Measurements from ENCODE around the gene NEK1. TPM values are rescaled to one million over a fixed set of nuclear protein-coding genes. Genes with fewer than 3 reads are reported as not detected.

Gene NEK1
- total and polyA plus RNA-seq, 7 donors = 3.9 to 19.1 (median 16.1) TPM

DNA sequence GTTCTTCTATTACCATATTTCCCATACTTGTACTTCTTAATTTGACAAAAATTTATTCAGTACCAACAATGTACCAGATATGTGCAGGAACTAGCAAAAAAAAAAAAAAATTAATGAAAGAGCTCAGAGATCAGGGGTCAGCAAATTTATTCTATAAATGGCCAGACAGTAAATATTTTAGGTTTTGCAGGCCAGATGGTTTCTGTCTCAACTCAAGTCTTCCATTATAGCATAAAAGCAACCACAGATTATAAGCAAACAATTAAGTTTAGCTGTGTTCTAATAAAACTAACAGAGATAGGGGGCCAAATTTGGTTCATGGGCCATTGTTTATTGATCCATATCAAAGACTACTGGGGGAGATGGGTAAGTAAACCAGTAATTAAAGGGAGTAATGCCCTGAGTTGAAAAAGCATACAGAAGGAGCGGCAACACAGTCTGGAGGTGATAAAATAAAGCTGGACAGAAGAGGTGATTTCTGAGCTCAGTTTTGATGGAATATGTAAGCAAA lies 19.3 kb downstream of the NEK1 start:
- no peak for DNase-seq
- no peaks in the 10 kb centered on the region for H3K27me3 ChIP-seq
- H3K4me1 ChIP-seq = no peaks in the 10 kb centered on the region
- H3K36me3 ChIP-seq = peaks cover 0 to 39% (median 5%) of the 10 kb centered on the region in 4 donors
- no peaks in the 10 kb centered on the region for H3K9me3 ChIP-seq
- no peak overlapping the region for H3K27ac ChIP-seq
- WGBS, 2 donors = 94 to 97% methylated on average over 1 of the region's 1 CpG
- no peak for TF ChIP-seq EP300 (IDR thresholded peaks at IDR 0.05)
- TF ChIP-seq POLR2AphosphoS5 (IDR thresholded peaks at IDR 0.05) = no peak
- TF ChIP-seq, protein P1, sequence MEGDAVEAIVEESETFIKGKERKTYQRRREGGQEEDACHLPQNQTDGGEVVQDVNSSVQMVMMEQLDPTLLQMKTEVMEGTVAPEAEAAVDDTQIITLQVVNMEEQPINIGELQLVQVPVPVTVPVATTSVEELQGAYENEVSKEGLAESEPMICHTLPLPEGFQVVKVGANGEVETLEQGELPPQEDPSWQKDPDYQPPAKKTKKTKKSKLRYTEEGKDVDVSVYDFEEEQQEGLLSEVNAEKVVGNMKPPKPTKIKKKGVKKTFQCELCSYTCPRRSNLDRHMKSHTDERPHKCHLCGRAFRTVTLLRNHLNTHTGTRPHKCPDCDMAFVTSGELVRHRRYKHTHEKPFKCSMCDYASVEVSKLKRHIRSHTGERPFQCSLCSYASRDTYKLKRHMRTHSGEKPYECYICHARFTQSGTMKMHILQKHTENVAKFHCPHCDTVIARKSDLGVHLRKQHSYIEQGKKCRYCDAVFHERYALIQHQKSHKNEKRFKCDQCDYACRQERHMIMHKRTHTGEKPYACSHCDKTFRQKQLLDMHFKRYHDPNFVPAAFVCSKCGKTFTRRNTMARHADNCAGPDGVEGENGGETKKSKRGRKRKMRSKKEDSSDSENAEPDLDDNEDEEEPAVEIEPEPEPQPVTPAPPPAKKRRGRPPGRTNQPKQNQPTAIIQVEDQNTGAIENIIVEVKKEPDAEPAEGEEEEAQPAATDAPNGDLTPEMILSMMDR (IDR thresholded peaks at IDR 0.05) = no peak
- TF ChIP-seq POLR2A (IDR thresholded peaks at IDR 0.05) = no peak
- no peak overlapping the region for H3K4me3 ChIP-seq
- intact Hi-C loops (cut with DNase I) = no loop called here

DNA sequence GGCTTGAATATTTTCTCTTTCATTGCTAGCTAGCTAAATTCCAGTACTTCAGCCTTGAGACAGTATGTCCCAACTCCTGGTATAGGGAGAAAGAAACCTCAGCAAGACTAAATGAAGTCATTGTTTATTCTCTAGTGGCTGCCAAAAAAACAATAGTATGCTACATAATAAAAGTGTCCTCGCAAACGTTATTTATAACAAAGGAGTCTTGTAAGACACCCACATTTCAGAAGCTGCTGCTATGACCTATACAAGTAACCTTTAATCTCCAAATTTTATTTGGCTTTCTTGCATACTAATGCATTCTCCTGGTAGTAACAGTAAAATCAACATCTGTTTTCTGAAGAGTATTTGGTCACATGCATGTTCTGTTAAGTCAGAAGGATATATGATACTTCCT lies 28.8 kb downstream of the NEK1 start:
- Histone ChIP-seq H3K4me3 (no peak overlapping the region), H3K27ac (peak overlapping the region in 1 of 4 donors; percentile 28), H3K4me1 (peaks cover 0 to 8% (median 5%) of the 10 kb centered on the region in 4 donors), H3K36me3 (peaks cover 0 to 41% (median 12%) of the 10 kb centered on the region in 4 donors), H3K27me3 (no peaks in the 10 kb centered on the region), H3K9me3 (no peaks in the 10 kb centered on the region)
- DNase-seq = no peak
- 13 to 52% methylated on average over 2 of the region's 2 CpGs for WGBS, 2 donors
- intact Hi-C loops (cut with DNase I) = no loop called here
- TF ChIP-seq POLR2A (IDR thresholded peaks at IDR 0.05) = no peak
- TF ChIP-seq EP300 (IDR thresholded peaks at IDR 0.05) = no peak
- TF ChIP-seq POLR2AphosphoS5 (IDR thresholded peaks at IDR 0.05) = no peak
- TF ChIP-seq, protein P1 (IDR thresholded peaks at IDR 0.05) = no peak

DNA sequence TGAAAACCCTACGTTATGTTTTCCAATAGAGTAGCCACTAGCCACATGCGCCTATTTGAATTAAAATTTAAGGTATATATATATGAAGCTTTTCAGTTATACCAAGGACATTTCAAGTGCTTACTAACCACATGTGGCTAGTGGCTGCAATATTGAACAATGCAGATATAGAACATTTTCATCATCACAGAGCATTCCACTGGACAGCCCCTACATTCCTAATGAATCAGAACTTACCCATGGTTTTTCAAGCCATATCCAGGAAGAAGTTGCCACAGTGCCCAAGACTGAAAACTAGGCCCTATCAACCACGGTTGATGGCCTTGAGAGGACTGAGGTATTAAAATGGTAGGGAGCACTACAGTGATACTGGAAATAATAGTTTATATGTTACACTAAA lies 29.7 kb downstream of the NEK1 start:
- Histone ChIP-seq H3K27me3 (no peaks in the 10 kb centered on the region), H3K4me1 (peaks cover 0 to 8% (median 5%) of the 10 kb centered on the region in 4 donors), H3K36me3 (peaks cover 0 to 41% (median 8%) of the 10 kb centered on the region in 4 donors), H3K27ac (peak overlapping the region in 1 of 4 donors; percentile 15), H3K9me3 (no peaks in the 10 kb centered on the region), H3K4me3 (no peak overlapping the region)
- TF ChIP-seq EP300 (IDR thresholded peaks at IDR 0.05) (no peak), POLR2AphosphoS5 (IDR thresholded peaks at IDR 0.05) (no peak), POLR2A (IDR thresholded peaks at IDR 0.05) (no peak)
- TF ChIP-seq, protein P1 (IDR thresholded peaks at IDR 0.05) = no peak
- DNase-seq = no peak
- 97% methylated on average over 3 of the region's 3 CpGs for WGBS, 2 donors
- intact Hi-C loops (cut with DNase I) = no loop called here

DNA sequence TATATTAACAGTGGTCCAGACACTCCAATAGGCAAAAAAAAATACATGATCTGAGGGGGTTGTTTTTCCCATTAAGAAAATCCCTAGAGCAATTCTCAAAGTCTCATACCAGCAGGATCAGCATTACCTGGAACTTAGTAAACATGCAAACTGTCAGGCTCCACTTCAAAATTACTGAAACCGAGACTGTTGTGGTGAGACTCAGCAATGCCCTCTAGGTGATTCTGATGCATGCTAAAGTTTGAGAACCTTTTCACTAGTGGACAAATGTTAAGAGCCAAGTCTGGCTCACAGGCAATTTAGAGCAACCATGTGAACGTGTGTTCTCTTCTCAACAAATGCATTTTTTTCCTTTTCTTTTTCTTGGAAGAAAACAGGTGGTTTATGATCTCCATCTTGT lies 30.2 kb downstream of the NEK1 start:
- intact Hi-C loops (cut with DNase I) = no loop called here
- peaks cover 0 to 37% (median 8%) of the 10 kb centered on the region in 4 donors for H3K36me3 ChIP-seq
- H3K27ac ChIP-seq = no peak overlapping the region
- no peaks in the 10 kb centered on the region for H3K27me3 ChIP-seq
- no peaks in the 10 kb centered on the region for H3K9me3 ChIP-seq
- H3K4me3 ChIP-seq = no peak overlapping the region
- peaks cover 0 to 8% (median 5%) of the 10 kb centered on the region in 4 donors for H3K4me1 ChIP-seq
- TF ChIP-seq EP300 (IDR thresholded peaks at IDR 0.05) = no peak
- TF ChIP-seq, protein P1 (IDR thresholded peaks at IDR 0.05) = no peak
- no peak for TF ChIP-seq POLR2AphosphoS5 (IDR thresholded peaks at IDR 0.05)
- no peak for TF ChIP-seq POLR2A (IDR thresholded peaks at IDR 0.05)
- 92 to 94% methylated on average over 2 of the region's 2 CpGs for WGBS, 2 donors
- no peak for DNase-seq

DNA sequence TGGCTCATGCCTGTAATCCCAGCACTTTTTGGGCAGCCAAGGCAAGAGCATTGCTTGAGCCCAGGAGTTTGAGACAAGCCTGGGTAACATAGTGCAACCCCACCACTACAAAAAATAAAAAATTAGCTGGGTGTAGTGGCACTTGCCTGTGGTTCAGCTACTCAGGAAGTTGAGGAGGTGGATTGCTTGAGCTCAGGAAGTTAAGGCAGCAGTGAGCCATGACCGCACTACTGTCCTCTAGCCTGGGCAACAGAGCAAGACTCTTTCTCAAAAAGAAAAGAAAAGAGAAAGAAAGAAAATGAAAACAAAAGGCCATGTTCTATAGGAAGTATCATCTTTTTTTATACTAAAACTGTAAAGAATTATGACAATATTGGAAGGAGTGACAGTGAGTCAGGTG lies 38.5 kb downstream of the NEK1 start:
- Histone ChIP-seq H3K9me3 (no peaks in the 10 kb centered on the region), H3K4me3 (no peak overlapping the region), H3K27me3 (no peaks in the 10 kb centered on the region), H3K36me3 (peaks cover 0 to 38% (median 8%) of the 10 kb centered on the region in 4 donors), H3K4me1 (no peaks in the 10 kb centered on the region), H3K27ac (no peak overlapping the region)
- intact Hi-C loops (cut with DNase I) = no loop called here
- no peak for DNase-seq
- WGBS, 2 donors = 80 to 95% methylated on average over 1 of the region's 1 CpG
- TF ChIP-seq, protein P1 (IDR thresholded peaks at IDR 0.05) = no peak
- TF ChIP-seq EP300 (IDR thresholded peaks at IDR 0.05) (no peak), POLR2A (IDR thresholded peaks at IDR 0.05) (no peak), POLR2AphosphoS5 (IDR thresholded peaks at IDR 0.05) (no peak)
